Tongue (tissue), 2 donors: ENCODE measurements around the gene CACFD1. TPM values are rescaled to one million over a fixed set of nuclear protein-coding genes. Genes with fewer than 3 reads are reported as not detected.

Experiments
- DNase-seq: peaks from one replicate; pipeline ENCODE4 v3.0.0-alpha.2; 2015
- total RNA-seq: library from RNA; depleted of rRNA; stranded (reverse); fragments of >200 nt; gene quantifications from one replicate; pipeline ENCODE4 v1.2.3, GENCODE V29; 2014

CACFD1 gene
- total RNA-seq, 1 donor from 2014 or later, result 6.8 TPM

- no peak for DNase-seq
Measured at GRCh38 chr9:133518706-133519449, 59.1 kb downstream of the CACFD1 start.

- DNase-seq, result no peak
Measured at GRCh38 chr9:133519693-133520092, 59.9 kb downstream of the CACFD1 start.

- DNase-seq, result no peak
Measured at GRCh38 chr9:133520121-133520835, 60.5 kb downstream of the CACFD1 start.

Other genes with a start within 250 kb of the CACFD1 start
- 1.4 TPM for gene ABO, start 184.8 kb upstream of the CACFD1 start, total RNA-seq
- 18.9 TPM for gene SURF6, start 123.8 kb upstream of the CACFD1 start, total RNA-seq
- 29.4 TPM for gene MED22, start 111.8 kb upstream of the CACFD1 start, total RNA-seq
- gene RPL7A, start 111.8 kb upstream of the CACFD1 start, total RNA-seq, result 1,430 TPM
- gene SURF1, start 103.5 kb upstream of the CACFD1 start, total RNA-seq, result 23.6 TPM
- 4.1 TPM for gene SURF2, start 103.4 kb upstream of the CACFD1 start, total RNA-seq
- gene SURF4, start 83.9 kb upstream of the CACFD1 start, total RNA-seq, result 160 TPM
- gene STKLD1, start 83.6 kb upstream of the CACFD1 start, total RNA-seq, result 0.41 TPM
- 19.0 TPM for gene REXO4, start 42.0 kb upstream of the CACFD1 start, total RNA-seq
- 4.2 TPM for gene ADAMTS13, start 37.6 kb upstream of the CACFD1 start, total RNA-seq
- 0.92 TPM for gene SLC2A6, start 19.1 kb downstream of the CACFD1 start, total RNA-seq
- gene MYMK, start 65.0 kb downstream of the CACFD1 start, total RNA-seq, result 18.3 TPM
- gene ADAMTSL2, start 74.7 kb downstream of the CACFD1 start, total RNA-seq, result 4.3 TPM
- not detected for gene FAM163B, start 149.4 kb downstream of the CACFD1 start, total RNA-seq
- gene DBH, start 176.4 kb downstream of the CACFD1 start, total RNA-seq, result 0.10 TPM